GM12864 (cell line): ENCODE measurements around the gene NSL1.

Source experiments
- DNase-seq: peaks from one replicate; pipeline ENCODE4 v3.0.0-alpha.2; 2011; ENCODE audit warnings: low read depth
- H3K4me3 ChIP-seq: 2 replicates; pipeline ENCODE4 v1.5.1; 2011; ENCODE audit warnings: mild to moderate bottlenecking, low read depth, low read length, control low read depth
- CTCF ChIP-seq: IDR thresholded peaks from 2 replicates; pipeline ENCODE4 v1.5.1; 2011; ENCODE audit warnings: low read depth, mild to moderate bottlenecking, moderate library complexity, low read length, control low read depth, inconsistent platforms; ENCODE audit errors: missing control alignments

The NSL1 gene

GRCh38 chr1:212825798-212826452 is 34.3 kb upstream of the NSL1 start:
- TF ChIP-seq CTCF = no peak
- H3K4me3 ChIP-seq = no peak overlapping the region

GRCh38 chr1:212824201-212824600 is 32.6 kb upstream of the NSL1 start:
- H3K4me3 ChIP-seq = no peak overlapping the region
- DNase-seq = no peak
- TF ChIP-seq CTCF = no peak

More at GRCh38 chr1:212825798-212826452, 34.3 kb upstream of the NSL1 start:
- no peak for DNase-seq

- no peak overlapping the region for H3K4me3 ChIP-seq
- TF ChIP-seq CTCF = no peak
- DNase-seq = no peak
Observed at GRCh38 chr1:212822956-212823355, 31.4 kb upstream of the NSL1 start.

- H3K4me3 ChIP-seq = no peak overlapping the region
- TF ChIP-seq CTCF = no peak
- no peak for DNase-seq
Observed at GRCh38 chr1:212820969-212821368, 29.4 kb upstream of the NSL1 start.

GRCh38 chr1:212819726-212820125 is 28.1 kb upstream of the NSL1 start:
- H3K4me3 ChIP-seq = no peak overlapping the region; the same call in 1 of the 2 replicates
- no peak for TF ChIP-seq CTCF
- peak; percentile 34 for DNase-seq

GRCh38 chr1:212816567-212817278 is 25.1 kb upstream of the NSL1 start:
- TF ChIP-seq CTCF = no peak
- no peak overlapping the region for H3K4me3 ChIP-seq
- no peak for DNase-seq
